ENCODE measurements around the gene ZG16. TPM values are rescaled to one million over a fixed set of nuclear protein-coding genes. Genes with fewer than 3 reads are reported as not detected.

Gene ZG16
- total RNA-seq, 1 donor from 2014 or later: not detected

DNA sequence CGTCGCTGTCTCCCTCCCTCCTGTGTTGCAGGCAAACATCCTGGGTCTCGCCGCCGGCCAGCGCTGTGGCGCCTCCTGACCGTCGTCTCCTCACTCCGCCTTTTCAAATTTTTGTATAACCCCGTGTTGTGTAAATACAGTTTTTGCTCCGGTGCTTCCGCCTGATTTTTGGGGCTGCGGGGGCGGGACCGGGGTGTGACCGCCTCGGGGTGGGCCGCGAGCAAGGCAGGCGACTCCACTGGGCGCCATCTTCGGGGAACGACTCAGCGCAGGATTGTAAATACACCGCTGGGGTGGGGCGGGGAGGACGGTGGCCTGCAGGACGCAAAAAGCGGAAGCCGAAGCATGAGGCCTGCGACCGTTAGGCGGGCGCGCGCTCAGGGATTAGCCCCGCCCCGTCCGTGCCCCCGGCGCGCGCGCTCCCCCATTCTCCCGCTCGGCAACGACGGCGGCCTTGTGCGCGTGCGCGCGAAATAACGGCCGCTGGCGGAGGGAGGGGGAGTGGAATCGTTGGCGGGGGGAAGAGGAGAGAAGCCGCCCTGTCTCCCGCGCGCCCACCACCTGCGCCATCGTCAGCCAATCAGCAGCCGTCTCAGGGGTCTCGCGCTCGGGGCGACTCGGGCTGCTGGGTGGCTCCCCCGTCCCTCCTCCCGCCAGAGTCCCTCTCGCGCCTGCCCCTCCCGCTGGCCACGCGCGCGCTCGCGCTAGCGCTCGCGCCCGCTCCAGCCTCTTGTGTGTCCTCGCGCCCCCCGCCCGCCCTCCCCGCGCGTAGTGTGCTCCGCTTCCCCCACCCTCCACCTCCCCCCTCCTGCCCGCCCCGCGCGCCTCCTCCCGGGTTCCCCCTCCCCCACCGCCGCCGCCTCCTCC, 27.4 kb downstream of the ZG16 start:
- ChIA-PET CTCF (interaction anchor here (1.0 kb wide), 1 partner anchor 21 kb away, joined by 5 read pairs; no protein-coding TSS in a partner anchor), POLR2A (interaction anchor here (0.6 to 6.1 kb wide), 17 partner anchors 9 to 1313 kb away, joined by 3 to 147 read pairs (median 5); partner anchors contain the start of genes KCTD13, KIF22, MVP and PAGR1)
- Mint-ChIP-seq H3K36me3 (ENCODE audit: low read depth) (peaks cover 34% of the 10 kb centered on the region), H3K4me3 (peak overlapping the region; percentile 100), H3K9me3 (no peaks in the 10 kb centered on the region), H3K27me3 (no peaks in the 10 kb centered on the region), H3K4me1 (peaks cover 44% of the 10 kb centered on the region), H3K27ac (peak overlapping the region; percentile 100)
- intact Hi-C loops (cut with micrococcal nuclease): loop anchor here (2.0 kb wide), 1 partner anchor 15 kb away; the partner anchor contains the start of gene MVP
- peak; percentile 70 for ATAC-seq (ENCODE audit: low read depth)
- peak; percentile 96 for DNase-seq
- TF ChIP-seq, protein P1, sequence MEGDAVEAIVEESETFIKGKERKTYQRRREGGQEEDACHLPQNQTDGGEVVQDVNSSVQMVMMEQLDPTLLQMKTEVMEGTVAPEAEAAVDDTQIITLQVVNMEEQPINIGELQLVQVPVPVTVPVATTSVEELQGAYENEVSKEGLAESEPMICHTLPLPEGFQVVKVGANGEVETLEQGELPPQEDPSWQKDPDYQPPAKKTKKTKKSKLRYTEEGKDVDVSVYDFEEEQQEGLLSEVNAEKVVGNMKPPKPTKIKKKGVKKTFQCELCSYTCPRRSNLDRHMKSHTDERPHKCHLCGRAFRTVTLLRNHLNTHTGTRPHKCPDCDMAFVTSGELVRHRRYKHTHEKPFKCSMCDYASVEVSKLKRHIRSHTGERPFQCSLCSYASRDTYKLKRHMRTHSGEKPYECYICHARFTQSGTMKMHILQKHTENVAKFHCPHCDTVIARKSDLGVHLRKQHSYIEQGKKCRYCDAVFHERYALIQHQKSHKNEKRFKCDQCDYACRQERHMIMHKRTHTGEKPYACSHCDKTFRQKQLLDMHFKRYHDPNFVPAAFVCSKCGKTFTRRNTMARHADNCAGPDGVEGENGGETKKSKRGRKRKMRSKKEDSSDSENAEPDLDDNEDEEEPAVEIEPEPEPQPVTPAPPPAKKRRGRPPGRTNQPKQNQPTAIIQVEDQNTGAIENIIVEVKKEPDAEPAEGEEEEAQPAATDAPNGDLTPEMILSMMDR (IDR thresholded peaks at IDR 0.05): no peak

DNA sequence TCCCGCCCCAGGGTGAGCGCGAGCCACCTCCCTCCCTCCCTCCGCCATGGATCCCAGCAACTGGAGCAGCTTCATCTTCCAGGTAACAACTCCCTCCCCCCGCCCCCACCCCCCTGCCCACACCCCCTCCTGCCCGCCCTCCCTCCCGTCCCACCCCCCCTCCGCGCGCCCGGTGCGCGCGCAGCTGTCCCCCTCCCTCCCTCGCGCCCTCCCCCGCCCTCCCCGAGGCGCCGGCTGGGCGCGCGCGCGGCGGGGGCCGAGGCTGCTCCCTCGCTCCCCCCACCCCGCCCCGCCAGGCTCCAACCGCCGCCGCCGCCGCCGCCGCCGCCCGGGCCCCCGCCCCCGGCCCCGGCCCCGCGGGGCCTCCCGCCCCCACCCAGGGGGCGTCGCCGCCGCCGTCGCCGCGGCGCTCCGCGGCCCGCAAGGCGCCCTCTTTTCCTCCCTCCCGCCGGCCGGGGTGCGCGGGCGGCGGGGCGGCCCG, 28.1 kb downstream of the ZG16 start, which contains the start of gene MAZ:
MAZ (plus strand) TSS at position 431 of the 481 bp plus-strand sequence. CDS start 173 bp downstream, outside the sequence.
- ATAC-seq (ENCODE audit: low read depth): peak; percentile 12
- ChIA-PET POLR2A (interaction anchor here (0.5 to 5.5 kb wide), 18 partner anchors 10 to 1314 kb away, joined by 3 to 147 read pairs (median 4); partner anchors contain the start of genes ALDOA, KCTD13, KIF22 and MVP), CTCF (interaction anchor here (2.8 kb wide), 1 partner anchor 105 kb away, joined by 12 read pairs; no protein-coding TSS in a partner anchor)
- Mint-ChIP-seq H3K36me3 (ENCODE audit: low read depth) (peaks cover 31% of the 10 kb centered on the region), H3K4me1 (peaks cover 51% of the 10 kb centered on the region), H3K9me3 (no peaks in the 10 kb centered on the region), H3K27me3 (no peaks in the 10 kb centered on the region), H3K27ac (peak within 1 kb of the TSS; percentile 100), H3K4me3 (peak within 1 kb of the TSS; percentile 100)
- intact Hi-C loops (cut with micrococcal nuclease): loop anchor here (2.0 kb wide), 1 partner anchor 15 kb away; the partner anchor contains the start of gene MVP
- DNase-seq: peak; percentile 66
- TF ChIP-seq, protein P1 (IDR thresholded peaks at IDR 0.05): no peak

DNA sequence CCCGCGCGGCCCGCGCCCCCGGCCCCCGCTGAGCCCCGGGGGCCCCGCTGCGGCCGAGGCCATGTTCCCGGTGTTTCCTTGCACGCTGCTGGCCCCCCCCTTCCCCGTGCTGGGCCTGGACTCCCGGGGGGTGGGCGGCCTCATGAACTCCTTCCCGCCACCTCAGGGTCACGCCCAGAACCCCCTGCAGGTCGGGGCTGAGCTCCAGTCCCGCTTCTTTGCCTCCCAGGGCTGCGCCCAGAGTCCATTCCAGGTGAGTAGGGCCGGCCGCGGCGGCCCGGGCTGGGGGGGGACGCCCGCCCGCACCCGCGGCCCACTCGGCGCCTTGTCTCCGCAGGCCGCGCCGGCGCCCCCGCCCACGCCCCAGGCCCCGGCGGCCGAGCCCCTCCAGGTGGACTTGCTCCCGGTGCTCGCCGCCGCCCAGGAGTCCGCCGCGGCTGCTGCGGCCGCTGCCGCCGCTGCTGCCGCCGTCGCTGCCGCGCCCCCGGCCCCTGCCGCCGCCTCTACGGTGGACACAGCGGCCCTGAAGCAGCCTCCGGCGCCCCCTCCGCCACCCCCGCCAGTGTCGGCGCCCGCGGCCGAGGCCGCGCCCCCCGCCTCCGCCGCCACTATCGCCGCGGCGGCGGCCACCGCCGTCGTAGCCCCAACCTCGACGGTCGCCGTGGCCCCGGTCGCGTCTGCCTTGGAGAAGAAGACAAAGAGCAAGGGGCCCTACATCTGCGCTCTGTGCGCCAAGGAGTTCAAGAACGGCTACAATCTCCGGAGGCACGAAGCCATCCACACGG, 28.8 kb downstream of the ZG16 start:
- Mint-ChIP-seq H3K27me3 (no peaks in the 10 kb centered on the region), H3K36me3 (ENCODE audit: low read depth) (peaks cover 28% of the 10 kb centered on the region), H3K4me3 (peak overlapping the region; percentile 80), H3K9me3 (no peaks in the 10 kb centered on the region), H3K27ac (peak overlapping the region; percentile 81), H3K4me1 (peaks cover 58% of the 10 kb centered on the region)
- ChIA-PET CTCF (interaction anchor here (1.0 to 2.8 kb wide), 8 partner anchors 9 to 200 kb away, joined by 3 to 43 read pairs (median 8); partner anchors contain the start of genes KIF22, MVP and PAGR1), POLR2A (interaction anchor here (0.5 to 5.5 kb wide), 19 partner anchors 11 to 1315 kb away, joined by 3 to 147 read pairs (median 5); partner anchors contain the start of genes ALDOA, KCTD13, KIF22 and MVP)
- intact Hi-C loops (cut with micrococcal nuclease): loop anchor here (1.0 to 2.0 kb wide), 6 partner anchors 9 to 225 kb away; partner anchors contain the start of genes KIF22, MVP and PAGR1
- DNase-seq: peak; percentile 55
- TF ChIP-seq, protein P1 (IDR thresholded peaks at IDR 0.05): no peak
- no peak for ATAC-seq (ENCODE audit: low read depth)

DNA sequence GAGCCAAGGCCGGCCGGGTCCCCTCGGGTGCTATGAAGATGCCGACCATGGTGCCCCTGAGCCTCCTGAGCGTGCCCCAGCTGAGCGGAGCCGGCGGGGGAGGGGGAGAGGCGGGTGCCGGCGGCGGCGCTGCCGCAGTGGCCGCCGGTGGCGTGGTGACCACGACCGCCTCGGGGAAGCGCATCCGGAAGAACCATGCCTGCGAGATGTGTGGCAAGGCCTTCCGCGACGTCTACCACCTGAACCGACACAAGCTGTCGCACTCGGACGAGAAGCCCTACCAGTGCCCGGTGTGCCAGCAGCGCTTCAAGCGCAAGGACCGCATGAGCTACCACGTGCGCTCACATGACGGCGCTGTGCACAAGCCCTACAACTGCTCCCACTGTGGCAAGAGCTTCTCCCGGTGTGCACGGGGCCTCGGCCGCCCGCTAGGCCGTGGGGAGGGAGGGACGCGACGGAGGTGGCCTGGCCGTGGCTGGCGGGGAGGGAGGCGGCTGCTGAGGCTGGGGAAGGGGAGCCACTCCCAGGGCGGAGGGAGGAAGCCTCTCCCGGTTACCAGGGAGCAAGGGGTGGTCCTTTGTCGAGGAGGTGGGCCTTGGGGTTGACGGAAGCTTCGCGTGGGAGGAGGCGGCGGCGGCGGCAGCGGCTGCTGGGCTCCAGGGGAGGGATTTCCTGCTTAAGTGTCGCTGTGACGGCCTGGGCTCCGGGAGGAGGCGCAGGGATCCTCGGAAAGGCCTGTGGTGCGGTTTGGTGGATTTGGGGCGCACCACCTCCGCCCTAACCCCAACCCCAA, 29.6 kb downstream of the ZG16 start:
- Mint-ChIP-seq H3K4me3 (peak overlapping the region; percentile 80), H3K4me1 (peaks cover 60% of the 10 kb centered on the region), H3K27me3 (no peaks in the 10 kb centered on the region), H3K27ac (peak overlapping the region; percentile 81), H3K36me3 (ENCODE audit: low read depth) (peaks cover 28% of the 10 kb centered on the region), H3K9me3 (no peaks in the 10 kb centered on the region)
- POLR2A ChIA-PET: interaction anchor here (0.5 to 5.5 kb wide), 14 partner anchors 11 to 610 kb away, joined by 3 to 147 read pairs (median 6); partner anchors contain the start of genes ALDOA, KCTD13, KIF22 and MVP
- DNase-seq: peak; percentile 74
- intact Hi-C loops (cut with micrococcal nuclease): loop anchor here (1.0 to 2.0 kb wide), 6 partner anchors 9 to 225 kb away; partner anchors contain the start of genes KIF22, MVP and PAGR1
- TF ChIP-seq, protein P1 (IDR thresholded peaks at IDR 0.05): no peak
- CTCF ChIA-PET: interaction anchor here (0.8 to 2.8 kb wide), 10 partner anchors 9 to 199 kb away, joined by 3 to 43 read pairs (median 8); partner anchors contain the start of genes KIF22, MVP, PAGR1 and TAOK2
- peak; percentile 29 for ATAC-seq (ENCODE audit: low read depth)
